ENCODE data around the gene PLCB2. TPM values are rescaled to one million over a fixed set of nuclear protein-coding genes. Genes with fewer than 3 reads are reported as not detected.

PLCB2 gene
- total RNA-seq, 1 donor from 2014 or later, result not detected

- Histone ChIP-seq H3K27me3 (ENCODE audit: control insufficient read depth, insufficient read depth, low read length) (no peaks in the 10 kb centered on the region), H3K36me3 (ENCODE audit: control insufficient read depth, insufficient read depth, low read length) (peaks cover 6% of the 10 kb centered on the region), H3K4me3 (ENCODE audit: low read depth, low read length) (peak overlapping the region; percentile 49)
- FAIRE-seq, result no peak
- TF ChIP-seq CTCF (IDR thresholded peaks at IDR 0.05; ENCODE audit: insufficient read depth, low read length, severe bottlenecking), result no peak
- no peak for DNase-seq (ENCODE audit: low read depth)
Measured at GRCh38 chr15:40241269-40242212, 66.2 kb downstream of the PLCB2 start.

- no peaks in the 10 kb centered on the region for H3K27me3 ChIP-seq (ENCODE audit: control insufficient read depth, insufficient read depth, low read length)
- H3K4me3 ChIP-seq (ENCODE audit: low read depth, low read length), result peak overlapping the region; percentile 49
- H3K36me3 ChIP-seq (ENCODE audit: control insufficient read depth, insufficient read depth, low read length), result peaks cover 4% of the 10 kb centered on the region
- no peak for TF ChIP-seq CTCF (IDR thresholded peaks at IDR 0.05; ENCODE audit: insufficient read depth, low read length, severe bottlenecking)
- DNase-seq (ENCODE audit: low read depth), result no peak
- no peak for FAIRE-seq
Measured at GRCh38 chr15:40240619-40241221, 67.0 kb downstream of the PLCB2 start.

- Histone ChIP-seq H3K27me3 (ENCODE audit: control insufficient read depth, insufficient read depth, low read length) (no peaks in the 10 kb centered on the region), H3K36me3 (ENCODE audit: control insufficient read depth, insufficient read depth, low read length) (peaks cover 3% of the 10 kb centered on the region), H3K4me3 (ENCODE audit: low read depth, low read length) (peak overlapping the region; percentile 49)
- TF ChIP-seq CTCF (IDR thresholded peaks at IDR 0.05; ENCODE audit: insufficient read depth, low read length, severe bottlenecking), result no peak
- FAIRE-seq (no peak), DNase-seq (ENCODE audit: low read depth) (peak; percentile 77)
Measured at GRCh38 chr15:40239693-40240618, 67.8 kb downstream of the PLCB2 start.

GRCh38 chr15:40239404-40239692, 68.4 kb downstream of the PLCB2 start:
- no peaks in the 10 kb centered on the region for H3K27me3 ChIP-seq (ENCODE audit: control insufficient read depth, insufficient read depth, low read length)
- FAIRE-seq (no peak), DNase-seq (ENCODE audit: low read depth) (no peak)
- peaks cover 3% of the 10 kb centered on the region for H3K36me3 ChIP-seq (ENCODE audit: control insufficient read depth, insufficient read depth, low read length)
- TF ChIP-seq CTCF (IDR thresholded peaks at IDR 0.05; ENCODE audit: insufficient read depth, low read length, severe bottlenecking), result no peak
- peak overlapping the region; percentile 49 for H3K4me3 ChIP-seq (ENCODE audit: low read depth, low read length)

- no peak for TF ChIP-seq CTCF (IDR thresholded peaks at IDR 0.05; ENCODE audit: insufficient read depth, low read length, severe bottlenecking)
- Histone ChIP-seq H3K4me3 (ENCODE audit: low read depth, low read length) (peak within 1 kb of the TSS; percentile 49), H3K27me3 (ENCODE audit: control insufficient read depth, insufficient read depth, low read length) (no peaks in the 10 kb centered on the region), H3K36me3 (ENCODE audit: control insufficient read depth, insufficient read depth, low read length) (peaks cover 3% of the 10 kb centered on the region)
- FAIRE-seq (no peak), DNase-seq (ENCODE audit: low read depth) (peak; percentile 91)
Measured at GRCh38 chr15:40238532-40239403, 69.0 kb downstream of the PLCB2 start, which contains the start of gene PAK6. PAK6 (plus strand) TSS chr15:40239063; CDS start chr15:40264786, 25,723 bp downstream.
